GM12878 (cell line): ENCODE results near the gene CTRB1. TPM values are rescaled to one million over a fixed set of nuclear protein-coding genes. Genes with fewer than 3 reads are reported as not detected.

Source experiments
- ATAC-seq: fragments of 200-7000 bp; cut with Tn5 transposase; 3 replicates; pipeline ENCODE4 v1.9.1; 2020; ENCODE audit warnings: mild to moderate bottlenecking, moderate library complexity
- BruUV-seq: library from RNA; stranded (reverse); fragments of 400-500 nt; replicated peaks from 2 replicates; lab custom pipeline; 2021; lab: Mats Ljungman, UMichigan
- CTCF ChIA-PET: fragments of 300-600 bp; sonication (Branson Sonifier 250); formaldehyde crosslinking; extraction: SDS; loops from one replicate; lab custom pipeline; 2021; ENCODE audit warnings: inconsistent platforms; lab: Yijun Ruan, JAX
- POLR2A ChIA-PET: fragments of 350-600 bp; formaldehyde crosslinking; extraction: SDS; loops from one replicate; lab custom pipeline; 2021; ENCODE audit warnings: inconsistent platforms; lab: Charles Lee
- RAD21 ChIA-PET: fragments of 300-600 bp; sonication (Branson Sonifier 250); formaldehyde crosslinking; loops from one replicate; lab custom pipeline; 2023; ENCODE audit warnings: antibody characterized with exemption; ENCODE audit not compliant: unreplicated experiment; lab: Charles Lee
- SMC1A ChIA-PET: fragments of 300-600 bp; sonication (Branson Sonifier 250); formaldehyde crosslinking; loops from one replicate; lab custom pipeline; 2023; ENCODE audit not compliant: unreplicated experiment, uncharacterized antibody; lab: Charles Lee
- DNase-seq: peaks from one replicate; pipeline ENCODE4 v3.0.0-alpha.2; 2011; ENCODE audit warnings: low read depth, low spot score
- FAIRE-seq: peaks from 3 replicates; lab custom pipeline; 2011; peaks lifted over from hg19 to GRCh38; lab: Jason Lieb, UNC
- H2AFZ ChIP-seq: 2 replicates; pipeline ENCODE4 v1.6.0; 2011; ENCODE audit warnings: low read depth, low read length, control low read depth; ENCODE audit not compliant: control insufficient read depth
- H3K27ac ChIP-seq: 2 replicates; pipeline ENCODE4 v1.5.1; 2011; ENCODE audit warnings: control low read depth; ENCODE audit not compliant: control insufficient read depth, insufficient read depth
- H3K27me3 ChIP-seq, 2 experiments: replicated peaks in 1 of 2; 2 replicates each; pipeline versions ENCODE4 v1.6.0 to v1.6.1; 2011; ENCODE audit warnings: low read length in 1 of 2; ENCODE audit not compliant: control insufficient read depth in 2 of 2, insufficient read depth in 2 of 2
- H3K36me3 ChIP-seq, 2 experiments: 2 replicates each; pipeline ENCODE4 v1.5.1; 2011; ENCODE audit warnings: low read length in 1 of 2; ENCODE audit not compliant: control insufficient read depth in 2 of 2, insufficient read depth in 2 of 2
- H3K4me1 ChIP-seq: 2 replicates; pipeline ENCODE4 v1.6.1; 2011; ENCODE audit warnings: mild to moderate bottlenecking, low read length, moderate library complexity, mixed read lengths; ENCODE audit not compliant: control insufficient read depth, insufficient read depth
- H3K4me2 ChIP-seq: 2 replicates; pipeline ENCODE4 v1.6.0; 2011; ENCODE audit warnings: control low read depth; ENCODE audit not compliant: control insufficient read depth, insufficient read depth
- H3K4me3 ChIP-seq: fragments of 200-600 bp; sonication (generic); 2 replicates; pipeline ENCODE4 v1.5.1; 2016
- H3K79me2 ChIP-seq: 2 replicates; pipeline ENCODE4 v1.6.0; 2011; ENCODE audit warnings: low read length; ENCODE audit not compliant: control insufficient read depth, insufficient read depth
- H3K9ac ChIP-seq: 2 replicates; pipeline ENCODE4 v1.8.0; 2011; ENCODE audit warnings: low read length, control low read depth, mixed read lengths; ENCODE audit not compliant: control insufficient read depth, insufficient read depth
- H3K9me3 ChIP-seq: replicated peaks from 3 replicates; pipeline ENCODE4 v1.5.1; 2011; ENCODE audit warnings: mild to moderate bottlenecking, low read length; ENCODE audit not compliant: control insufficient read depth, insufficient read depth
- H4K20me1 ChIP-seq: 2 replicates; pipeline ENCODE4 v1.6.0; 2011; ENCODE audit not compliant: control insufficient read depth, insufficient read depth
- BACH1 ChIP-seq: fragments of 450-650 bp; IDR thresholded peaks from 2 replicates; pipeline ENCODE4 v1.6.1; 2017; ENCODE audit warnings: mild to moderate bottlenecking, borderline replicate concordance
- BCLAF1 ChIP-seq: fragments of 450-650 bp; IDR thresholded peaks from 2 replicates; pipeline ENCODE4 v1.6.1; 2017; ENCODE audit warnings: antibody characterized with exemption, mild to moderate bottlenecking, moderate library complexity
- BRCA1 ChIP-seq: IDR thresholded peaks from 2 replicates; pipeline ENCODE4 v1.6.1; 2011; ENCODE audit warnings: low read depth, low read length, improper control_type of control experiment
- E2F8 ChIP-seq: fragments of 450-650 bp; IDR thresholded peaks from 2 replicates; pipeline ENCODE4 v1.6.1; 2018; ENCODE audit warnings: mild to moderate bottlenecking, low read depth, moderate library complexity; ENCODE audit not compliant: partially characterized antibody
- FOS ChIP-seq: IDR thresholded peaks from 3 replicates; pipeline ENCODE4 v1.6.1; 2011; ENCODE audit warnings: borderline replicate concordance; ENCODE audit not compliant: insufficient read length; ENCODE audit errors: extremely low read depth
- MAX ChIP-seq: IDR thresholded peaks from 2 replicates; pipeline ENCODE4 v1.6.1; 2012; ENCODE audit warnings: low read depth, low read length, improper control_type of control experiment
- NR2F1 ChIP-seq: fragments of 450-650 bp; conservative IDR thresholded peaks from 2 replicates; pipeline ENCODE4 v1.6.1; 2017; ENCODE audit warnings: mild to moderate bottlenecking
- SMARCA5 ChIP-seq: fragments of 450-650 bp; IDR thresholded peaks from 2 replicates; pipeline ENCODE4 v1.6.1; 2017; ENCODE audit warnings: mild to moderate bottlenecking
- SREBF1 ChIP-seq: IDR thresholded peaks from 2 replicates; pipeline ENCODE4 v1.6.1; 2012; ENCODE audit warnings: mild to moderate bottlenecking, low read length
- TARDBP ChIP-seq: IDR thresholded peaks from 2 replicates; pipeline ENCODE4 v1.6.1; 2016; ENCODE audit warnings: borderline replicate concordance
- TBL1XR1 ChIP-seq: IDR thresholded peaks from 2 replicates; pipeline ENCODE4 v1.6.1; 2012; ENCODE audit warnings: low read depth, low read length, improper control_type of control experiment
- ZNF217 ChIP-seq: fragments of 450-650 bp; IDR thresholded peaks from 2 replicates; pipeline ENCODE4 v1.6.1; 2017; ENCODE audit warnings: antibody characterized with exemption, mild to moderate bottlenecking
- WGBS: methylation state at CpG from one replicate; pipeline ENCODE4 v1.1.6; 2016; ENCODE audit warnings: low lambda C conversion rate; ENCODE audit not compliant: insufficient replicate concordance, insufficient coverage; ENCODE audit errors: missing lambda C conversion rate; 5-methylcytosine and 5-hydroxymethylcytosine counted together
- in situ Hi-C: fragments of 300-500 bp; cut with MboI; formaldehyde crosslinking; loops from 9 replicates; pipeline ENCODE4 v1.14.3; 2018; ENCODE audit warnings: mixed read lengths
- intact Hi-C: fragments of 100-400 bp; cut with micrococcal nuclease; formaldehyde crosslinking; loops from one replicate; pipeline ENCODE4 v1.14.2; 2022; ENCODE audit not compliant: unreplicated experiment
- polyA plus RNA-seq, 11 experiments: library from polyadenylated mRNA; depleted of rRNA in 4 of 11; unstranded in 6 of 11; stranded (reverse) in 5 of 11; fragments of >200 nt; fragmentation: Nextera tagmentation in 4 of 11; fragmentation: Illumina TruSeq in 1 of 11; extraction: Ambion mirVana in 4 of 11; extraction: Trizol in 1 of 11; gene quantifications; 1 replicate in 1 of 11; 2 replicates in 10 of 11; pipeline versions ENCODE4 v1.2.1 to v1.2.3, GENCODE V29; 2011 to 2016; ENCODE audit warnings: inconsistent platforms in 2 of 11, missing spikeins in 2 of 11, low read depth in 1 of 11
- total RNA-seq, 4 experiments: library from RNA; depleted of rRNA in 3 of 4; stranded (reverse); fragments of >200 nt in 3 of 4; fragmentation: Illumina TruSeq in 1 of 4; extraction: Trizol in 1 of 4; gene quantifications; 2 replicates each; pipeline versions ENCODE4 v1.2.1 to v1.2.3, GENCODE V29; 2013 to 2021
- TF ChIP-seq, protein P1 (sequence below): IDR thresholded peaks from 2 replicates; pipeline ENCODE4 v1.6.1; 2012; ENCODE audit warnings: low read depth, low read length, improper control_type of control experiment

CTRB1 gene
- total and polyA plus RNA-seq, 10 of the 15 experiments (the other 5 are each of a cell fraction or from before 2014, with no cell fraction given), result 0.28 to 4.4 TPM; not detected in 8

- TF ChIP-seq TARDBP, result no peak
- no peak for TF ChIP-seq FOS
- TF ChIP-seq TBL1XR1, result no peak
- TF ChIP-seq, protein P1, sequence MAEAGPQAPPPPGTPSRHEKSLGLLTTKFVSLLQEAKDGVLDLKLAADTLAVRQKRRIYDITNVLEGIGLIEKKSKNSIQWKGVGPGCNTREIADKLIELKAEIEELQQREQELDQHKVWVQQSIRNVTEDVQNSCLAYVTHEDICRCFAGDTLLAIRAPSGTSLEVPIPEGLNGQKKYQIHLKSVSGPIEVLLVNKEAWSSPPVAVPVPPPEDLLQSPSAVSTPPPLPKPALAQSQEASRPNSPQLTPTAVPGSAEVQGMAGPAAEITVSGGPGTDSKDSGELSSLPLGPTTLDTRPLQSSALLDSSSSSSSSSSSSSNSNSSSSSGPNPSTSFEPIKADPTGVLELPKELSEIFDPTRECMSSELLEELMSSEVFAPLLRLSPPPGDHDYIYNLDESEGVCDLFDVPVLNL, result no peak
- no peak for TF ChIP-seq ZNF217
- TF ChIP-seq NR2F1, result no peak
- TF ChIP-seq SREBF1, result no peak
- no peak for TF ChIP-seq SMARCA5
- TF ChIP-seq BRCA1, result no peak
- TF ChIP-seq BCLAF1, result no peak
- TF ChIP-seq E2F8, result no peak
- no peak for TF ChIP-seq BACH1
- TF ChIP-seq MAX, result no peak
- ChIA-PET CTCF (interaction anchor here (0.8 to 10.6 kb wide), 3 partner anchors 38 to 166 kb away, joined by 3 to 243 read pairs (median 79); no protein-coding TSS in a partner anchor), POLR2A (no interaction called here), RAD21 (interaction anchor here (0.6 to 7.9 kb wide), 4 partner anchors 10 to 147 kb away, joined by 3 to 150 read pairs (median 3); no protein-coding TSS in a partner anchor), SMC1A (interaction anchor here (1.0 to 1.2 kb wide), 3 partner anchors 9 to 149 kb away, joined by 3 to 5 read pairs (median 5); no protein-coding TSS in a partner anchor)
- H3K4me2 ChIP-seq, result no peak overlapping the region
- WGBS, result 78% methylated on average over 7 of the region's 7 CpGs
- intact Hi-C loops, result loop anchor here (10.0 kb wide), 1 partner anchor 529 kb away; no protein-coding TSS in a partner anchor
- DNase-seq (no peak), FAIRE-seq (no peak), ATAC-seq (no peak)
- no peak overlapping the region for H3K9ac ChIP-seq
- H3K27ac ChIP-seq, result no peak overlapping the region
- H3K36me3 ChIP-seq, result peaks cover 0 to 1% of the 10 kb centered on the region in 2 experiments; a peak in 2 of 4 replicates
- no TSS peak for BruUV-seq
- in situ Hi-C loops, result no loop called here
- H3K4me3 ChIP-seq, result no peak overlapping the region
- H3K27me3 ChIP-seq, result no peaks in the 10 kb centered on the region
- H3K4me1 ChIP-seq, result no peaks in the 10 kb centered on the region
- no peaks in the 10 kb centered on the region for H4K20me1 ChIP-seq
- no peaks in the 10 kb centered on the region for H3K9me3 ChIP-seq
- H2AFZ ChIP-seq, result no peak overlapping the region
- H3K79me2 ChIP-seq, result no peaks in the 10 kb centered on the region
Measured at GRCh38 chr16:75236232-75236631, 17.4 kb downstream of the CTRB1 start.
